K562 (cell line): ENCODE measurements around the gene PIGQ. TPM values are rescaled to one million over a fixed set of nuclear protein-coding genes. Genes with fewer than 3 reads are reported as not detected.
A peak's percentile ranks its signal among the peaks of the same experiment; 100 is the strongest.

Source experiments
- CSDE1 ChIP-seq, 2 experiments: fragments of 450-650 bp; IDR thresholded peaks; 2 replicates each; pipeline ENCODE4 v1.6.1; 2016; ENCODE audit warnings: mild to moderate bottlenecking in 1 of 2
- FOXK2 ChIP-seq, 2 experiments: fragments of 450-650 bp; IDR thresholded peaks in 1 of 2; conservative IDR thresholded peaks in 1 of 2; 2 replicates each; pipeline ENCODE4 v1.6.1; 2016; ENCODE audit warnings: low read depth in 2 of 2, mild to moderate bottlenecking in 1 of 2
- HDAC1 ChIP-seq, 2 experiments: fragments of 450-650 bp; IDR thresholded peaks; 2 replicates each; pipeline ENCODE4 v1.6.1; 2016 to 2017; ENCODE audit warnings: inconsistent platforms in 1 of 2, mild to moderate bottlenecking in 1 of 2, moderate library complexity in 1 of 2
- MAZ ChIP-seq, 2 experiments: fragments of 450-650 bp in 1 of 2; sonication (generic) in 1 of 2; formaldehyde crosslinking; IDR thresholded peaks in 1 of 2; conservative IDR thresholded peaks in 1 of 2; 2 replicates each; pipeline versions ENCODE4 v1.4.0 to v1.5.0; 2020; ENCODE audit warnings: mild to moderate bottlenecking in 1 of 2, missing genetic modification reagents in 1 of 2
- MTA3 ChIP-seq: fragments of 450-650 bp; formaldehyde crosslinking; IDR thresholded peaks from 2 replicates; pipeline ENCODE4 v1.6.1; 2017; ENCODE audit warnings: mild to moderate bottlenecking, borderline replicate concordance
- POLR2G ChIP-seq: fragments of 200-400 bp; formaldehyde crosslinking; IDR thresholded peaks from 2 replicates; pipeline ENCODE4 v1.6.1; 2017; ENCODE audit warnings: low read depth, mild to moderate bottlenecking, antibody characterized with exemption, low read length, moderate library complexity
- PPARD ChIP-seq: fragments of 250-450 bp; sonication (Bioruptor Pico); IDR thresholded peaks from 2 replicates; pipeline ENCODE4 v1.8.0; 2022; ENCODE audit warnings: inconsistent platforms, mild to moderate bottlenecking, moderate library complexity
- RBM14 ChIP-seq: fragments of 200-400 bp; formaldehyde crosslinking; IDR thresholded peaks from 2 replicates; pipeline ENCODE4 v1.6.1; 2018; ENCODE audit warnings: low read depth, mild to moderate bottlenecking, low read length, moderate library complexity, borderline replicate concordance; ENCODE audit not compliant: insufficient read depth
- SREBF2 ChIP-seq: sonication (generic); formaldehyde crosslinking; IDR thresholded peaks from 2 replicates; pipeline ENCODE4 v1.4.0; 2020; ENCODE audit warnings: mild to moderate bottlenecking, missing genetic modification reagents
- TAF1 ChIP-seq: IDR thresholded peaks from 2 replicates; pipeline ENCODE4 v1.6.1; 2011; ENCODE audit warnings: mild to moderate bottlenecking, low read length, moderate library complexity; ENCODE audit not compliant: insufficient read depth, control insufficient read depth, severe bottlenecking; ENCODE audit errors: extremely low read depth
- USF2 ChIP-seq: sonication (generic); formaldehyde crosslinking; IDR thresholded peaks from 2 replicates; pipeline ENCODE4 v1.5.0; 2020; ENCODE audit warnings: missing genetic modification reagents
- ZBTB40 ChIP-seq, 2 experiments: fragments of 450-650 bp in 1 of 2; sonication (generic) in 1 of 2; formaldehyde crosslinking in 1 of 2; IDR thresholded peaks; 2 replicates each; pipeline versions ENCODE4 v1.7.1 to v1.9.0; 2016 to 2022; ENCODE audit warnings: inconsistent platforms in 1 of 2, mild to moderate bottlenecking in 1 of 2, missing genetic modification reagents in 1 of 2
- ZKSCAN3 ChIP-seq: fragments of 250-450 bp; sonication (Bioruptor Pico); IDR thresholded peaks from 2 replicates; pipeline ENCODE4 v1.4.0; 2020
- polyA plus RNA-seq, 8 experiments: library from polyadenylated mRNA; depleted of rRNA in 4 of 8; stranded (reverse) in 5 of 8; unstranded in 3 of 8; fragments of >200 nt; fragmentation: Nextera tagmentation in 2 of 8; fragmentation: Illumina TruSeq in 1 of 8; extraction: Ambion mirVana in 2 of 8; extraction: Trizol in 1 of 8; gene quantifications; 2 replicates each; pipeline versions ENCODE4 v1.2.1 to v1.2.3, GENCODE V29; 2011 to 2014; ENCODE audit warnings: inconsistent platforms in 1 of 8, missing spikeins in 1 of 8
- total RNA-seq, 7 experiments: library from RNA; depleted of rRNA in 6 of 7; stranded (reverse); fragments of >200 nt in 6 of 7; fragmentation: Illumina TruSeq in 2 of 7; extraction: Trizol in 2 of 7; gene quantifications; 2 replicates each; pipeline versions ENCODE4 v1.2.1 to v1.2.3, GENCODE V29; 2011 to 2021; ENCODE audit warnings: low replicate concordance in 1 of 7

PIGQ gene
- total and polyA plus RNA-seq, 9 of the 15 experiments (the other 6 are each of a cell fraction or from before 2014, with no cell fraction given): 0.20 to 49.6 (median 11.7) TPM

- TF ChIP-seq MAZ (CRISPR knock-in tag; conservative IDR thresholded peaks at IDR 0.05 in 1 of 2, IDR thresholded peaks at IDR 0.05 in 1 of 2) (peak in 1 of 2 experiments; percentile 18; a peak in 2 of 4 replicates), RBM14 (no peak), USF2 (CRISPR knock-in tag) (peak; percentile 28), POLR2G (peak; percentile 96), MTA3 (peak; percentile 77), HDAC1 (IDR thresholded peaks at IDR 0.05) (peak in 1 of 2 experiments; percentile 81; a peak in 2 of 4 replicates), PPARD (no peak), FOXK2 (conservative IDR thresholded peaks at IDR 0.05 in 1 of 2, IDR thresholded peaks at IDR 0.05 in 1 of 2; ENCODE audit: low read depth in 2 of 2) (peak; percentile 35 to 47; a peak in 2 of 4 replicates), ZBTB40 (IDR thresholded peaks at IDR 0.05) (peak; percentile 98), ZBTB40 (CRISPR knock-in tag; IDR thresholded peaks at IDR 0.05) (no peak), ZKSCAN3 (no peak), SREBF2 (CRISPR knock-in tag) (no peak), TAF1 (peak; percentile 88), CSDE1 (IDR thresholded peaks at IDR 0.05) (no peak)
These were observed 19.3 kb downstream of the PIGQ start (continued) for GRCh38 chr16:588889-589657.
